B cell (primary cell): ENCODE results near the gene OTOP2. TPM values are rescaled to one million over a fixed set of nuclear protein-coding genes. Genes with fewer than 3 reads are reported as not detected.

Source experiments
- ATAC-seq: fragments of 200-7000 bp; cut with Tn5 transposase; one replicate; pipeline ENCODE4 v1.10.0; 2021; ENCODE audit warnings: low read depth, mild to moderate bottlenecking, moderate number of reproducible peaks, moderate library complexity
- CTCF ChIA-PET: fragments of 350-600 bp; sonication (Branson Sonifier 250); formaldehyde crosslinking; loops from one replicate; lab custom pipeline; 2021; ENCODE audit warnings: antibody characterized with exemption, inconsistent platforms; lab: Charles Lee
- POLR2A ChIA-PET: fragments of 350-600 bp; sonication (Branson Sonifier 250); formaldehyde crosslinking; loops from one replicate; lab custom pipeline; 2021; ENCODE audit warnings: antibody characterized with exemption; lab: Charles Lee
- DNase-seq: peaks from one replicate; pipeline ENCODE4 v3.0.0; 2013
- H2AFZ ChIP-seq: 2 replicates; pipeline ENCODE4 v1.6.1; 2012; ENCODE audit warnings: mild to moderate bottlenecking, low read depth, low read length; ENCODE audit not compliant: insufficient read depth, poor library complexity, severe bottlenecking
- H3K27ac ChIP-seq, 2 donors: 1 replicate in 1 of 2; 2 replicates in 1 of 2; pipeline ENCODE4 v1.5.1; 2012 to 2013; ENCODE audit warnings: low read length in 2 of 2, mild to moderate bottlenecking in 2 of 2, moderate library complexity in 1 of 2
- H3K27me3 ChIP-seq, 4 experiments: fragments of 200-600 bp in 1 of 4; sonication (generic) in 1 of 4; replicated peaks in 1 of 4; 1 replicate in 2 of 4; 2 replicates in 2 of 4; pipeline versions ENCODE4 v1.6.1 to v1.7.0; 2013 to 2016; ENCODE audit warnings: low read length in 3 of 4, mild to moderate bottlenecking in 2 of 4, mixed read lengths in 1 of 4, moderate library complexity in 1 of 4; ENCODE audit not compliant: insufficient read depth in 4 of 4, control insufficient read depth in 3 of 4; ENCODE audit errors: control extremely low read depth in 1 of 4
- H3K36me3 ChIP-seq, 2 experiments: replicated peaks in 1 of 2; 1 replicate in 1 of 2; 2 replicates in 1 of 2; pipeline versions ENCODE4 v1.6.1 to v1.7.1; 2013; ENCODE audit warnings: low read length in 1 of 2; ENCODE audit not compliant: insufficient read depth in 2 of 2, control insufficient read depth in 1 of 2; ENCODE audit errors: control extremely low read depth in 1 of 2, extremely low read depth in 1 of 2
- H3K4me1 ChIP-seq, 2 donors: fragments of 200-600 bp in 1 of 2; sonication (generic) in 1 of 2; 1 replicate in 1 of 2; 2 replicates in 1 of 2; pipeline versions ENCODE4 v1.5.1 to v1.6.1; 2013 to 2017; ENCODE audit warnings: low read length in 2 of 2; ENCODE audit not compliant: control insufficient read depth in 2 of 2, insufficient read depth in 2 of 2
- H3K4me2 ChIP-seq: replicated peaks from 2 replicates; pipeline ENCODE3; 2012; ENCODE audit warnings: mild to moderate bottlenecking, low read depth, low read length; ENCODE audit not compliant: poor library complexity, severe bottlenecking
- H3K4me3 ChIP-seq, 5 experiments: fragments of 200-600 bp in 1 of 5; sonication (generic) in 1 of 5; 1 replicate in 3 of 5; 2 replicates in 2 of 5; pipeline versions ENCODE4 v1.5.1 to v1.7.0; 2011 to 2016; ENCODE audit warnings: low read length in 4 of 5, mild to moderate bottlenecking in 4 of 5, low read depth in 2 of 5, control low read depth in 1 of 5, moderate library complexity in 1 of 5; ENCODE audit not compliant: insufficient read depth in 1 of 5; ENCODE audit errors: control extremely low read depth in 1 of 5, extremely low read depth in 1 of 5
- H3K79me2 ChIP-seq: fragments of 200-600 bp; sonication (generic); one replicate; pipeline ENCODE4 v1.6.0; 2016; ENCODE audit warnings: low read length; ENCODE audit not compliant: control insufficient read depth, insufficient read depth
- H3K9ac ChIP-seq: fragments of 200-600 bp; sonication (generic); 2 replicates; pipeline ENCODE4 v1.6.1; 2017; ENCODE audit warnings: mild to moderate bottlenecking, low read length, moderate library complexity
- H3K9me3 ChIP-seq, 3 donors: one replicate each; pipeline versions ENCODE4 v1.6.1 to v1.7.1; 2013; ENCODE audit warnings: low read length in 2 of 3; ENCODE audit not compliant: control insufficient read depth in 2 of 3, insufficient read depth in 1 of 3; ENCODE audit errors: control extremely low read depth in 1 of 3
- H4K20me1 ChIP-seq: 2 replicates; pipeline ENCODE4 v1.6.0; 2012; ENCODE audit warnings: mild to moderate bottlenecking, low read length; ENCODE audit not compliant: insufficient read depth, control insufficient read depth, poor library complexity, severe bottlenecking
- H3K27ac Mint-ChIP-seq: one replicate; pipeline ENCODE4 v1.8.0; 2021; ENCODE audit warnings: mixed read lengths
- H3K27me3 Mint-ChIP-seq: one replicate; pipeline ENCODE4 v1.8.0; 2021; ENCODE audit warnings: mixed read lengths
- H3K4me1 Mint-ChIP-seq: one replicate; pipeline ENCODE4 v1.8.0; 2021; ENCODE audit warnings: mixed read lengths
- H3K4me3 Mint-ChIP-seq: one replicate; pipeline ENCODE4 v1.8.0; 2021; ENCODE audit warnings: mixed read lengths
- H3K9me3 Mint-ChIP-seq: one replicate; pipeline ENCODE4 v1.8.0; 2022; ENCODE audit warnings: mixed read lengths; ENCODE audit not compliant: insufficient read depth
- EZH2 ChIP-seq: IDR thresholded peaks from 2 replicates; pipeline ENCODE4 v1.6.1; 2012; ENCODE audit warnings: borderline replicate concordance, low read depth, mild to moderate bottlenecking, moderate library complexity, low read length; ENCODE audit not compliant: insufficient read depth, poor library complexity, severe bottlenecking
- WGBS: methylation state at CpG from one replicate; pipeline ENCODE4 v1.1.5; 2013; ENCODE audit warnings: missing lambda C conversion rate; ENCODE audit not compliant: insufficient coverage; 5-methylcytosine and 5-hydroxymethylcytosine counted together
- intact Hi-C: fragments of 100-400 bp; cut with micrococcal nuclease; formaldehyde crosslinking; loops from one replicate; pipeline ENCODE4 v1.10.0; 2022
- polyA plus RNA-seq: library from polyadenylated mRNA; depleted of rRNA; stranded (reverse); fragments of >200 nt; gene quantifications from 2 replicates; pipeline ENCODE4 v1.2.3, GENCODE V29; 2012
- total RNA-seq, 2 donors: library from RNA; stranded (reverse); fragments of 120-200 nt in 1 of 2; gene quantifications; 1 replicate in 1 of 2; 2 replicates in 1 of 2; pipeline versions ENCODE4 v1.2.3 to v1.2.4, GENCODE V29; 2013 to 2022
- TF ChIP-seq, protein P1 (sequence below): fragments of 200-600 bp; IDR thresholded peaks from one replicate; pipeline ENCODE4 v1.8.0; 2022; ENCODE audit warnings: antibody characterized with exemption, mild to moderate bottlenecking

OTOP2 gene
- total and polyA plus RNA-seq, 2 donors (not counting 1 experiment from before 2014, with no cell fraction given), result not detected

DNA sequence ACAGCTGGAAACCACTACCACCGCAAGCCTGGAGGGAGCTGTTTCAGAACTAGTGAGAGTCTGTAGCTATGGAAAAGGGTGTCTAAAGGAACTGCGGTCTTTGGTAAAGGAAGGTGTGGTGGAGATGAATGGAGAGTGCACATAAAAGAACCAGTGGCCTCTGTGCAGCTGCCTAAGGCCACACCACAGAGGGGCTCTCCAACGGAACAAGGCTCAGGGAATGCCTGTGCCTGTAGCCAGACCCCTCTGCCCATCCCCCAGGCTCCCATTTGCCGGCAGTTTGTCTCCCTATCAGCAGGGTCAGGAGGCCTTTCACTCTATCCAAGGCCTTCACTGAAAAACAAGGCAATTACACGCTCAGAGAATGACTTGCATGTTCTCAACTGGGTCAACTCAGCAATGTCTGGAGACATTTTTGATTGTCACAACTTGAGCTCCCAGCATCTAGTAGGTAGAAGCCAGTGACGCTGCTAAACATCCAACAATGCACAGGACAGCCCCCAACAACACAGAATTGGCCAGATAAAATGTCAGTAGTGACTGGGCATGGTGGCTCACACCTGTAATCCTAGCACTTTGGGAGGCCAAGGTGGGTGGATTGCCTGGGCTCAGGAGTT lies 48.0 kb upstream of the OTOP2 start:
- Mint-ChIP-seq H3K27ac (no peak overlapping the region), H3K9me3 (no peaks in the 10 kb centered on the region), H3K27me3 (peaks cover 4% of the 10 kb centered on the region), H3K4me3 (no peak overlapping the region), H3K4me1 (peaks cover 12% of the 10 kb centered on the region)
- Histone ChIP-seq H3K36me3 (no peaks in the 10 kb centered on the region), H3K27ac (no peak overlapping the region), H3K4me2 (no peak overlapping the region), H3K9me3 (no peaks in the 10 kb centered on the region), H4K20me1 (no peaks in the 10 kb centered on the region), H3K79me2 (peaks cover 8% of the 10 kb centered on the region), H3K4me3 (no peak overlapping the region), H2AFZ (no peak overlapping the region), H3K9ac (no peak overlapping the region), H3K4me1 (peaks cover 12 to 15% of the 10 kb centered on the region in 2 donors), H3K27me3 (no peaks in the 10 kb centered on the region)
- POLR2A ChIA-PET, result no interaction called here
- ATAC-seq (no peak), DNase-seq (no peak)
- CTCF ChIA-PET, result interaction anchor here (1.7 to 6.2 kb wide), 2 partner anchors 15 to 82 kb away, joined by 4 to 54 read pairs; partner anchors contain the start of gene GRIN2C
- intact Hi-C loops, result no loop called here
- TF ChIP-seq EZH2, result no peak
- TF ChIP-seq, protein P1, sequence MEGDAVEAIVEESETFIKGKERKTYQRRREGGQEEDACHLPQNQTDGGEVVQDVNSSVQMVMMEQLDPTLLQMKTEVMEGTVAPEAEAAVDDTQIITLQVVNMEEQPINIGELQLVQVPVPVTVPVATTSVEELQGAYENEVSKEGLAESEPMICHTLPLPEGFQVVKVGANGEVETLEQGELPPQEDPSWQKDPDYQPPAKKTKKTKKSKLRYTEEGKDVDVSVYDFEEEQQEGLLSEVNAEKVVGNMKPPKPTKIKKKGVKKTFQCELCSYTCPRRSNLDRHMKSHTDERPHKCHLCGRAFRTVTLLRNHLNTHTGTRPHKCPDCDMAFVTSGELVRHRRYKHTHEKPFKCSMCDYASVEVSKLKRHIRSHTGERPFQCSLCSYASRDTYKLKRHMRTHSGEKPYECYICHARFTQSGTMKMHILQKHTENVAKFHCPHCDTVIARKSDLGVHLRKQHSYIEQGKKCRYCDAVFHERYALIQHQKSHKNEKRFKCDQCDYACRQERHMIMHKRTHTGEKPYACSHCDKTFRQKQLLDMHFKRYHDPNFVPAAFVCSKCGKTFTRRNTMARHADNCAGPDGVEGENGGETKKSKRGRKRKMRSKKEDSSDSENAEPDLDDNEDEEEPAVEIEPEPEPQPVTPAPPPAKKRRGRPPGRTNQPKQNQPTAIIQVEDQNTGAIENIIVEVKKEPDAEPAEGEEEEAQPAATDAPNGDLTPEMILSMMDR, result no peak
- 90% methylated on average over 6 of the region's 6 CpGs for WGBS
